NOMO-1 (cell line): ENCODE measurements around the gene CCDC191.

Experiments
- DNase-seq, 2 experiments: peaks; one replicate each; lab custom pipeline; 2025; ENCODE audit not compliant: unreplicated experiment in 2 of 2; lab: John Stamatoyannopoulos, UW

The CCDC191 gene

GRCh38 chr3:114060906-114061655 is 4.8 kb upstream of the CCDC191 start:
- peak in 1 of 2 experiments; percentile 1 for DNase-seq

- no peak for DNase-seq
Measured at GRCh38 chr3:114058646-114059045, 2.3 kb upstream of the CCDC191 start.

- DNase-seq, result no peak
Measured at GRCh38 chr3:114057011-114057347, 653 bp upstream of the CCDC191 start.

GRCh38 chr3:114052216-114052615 is 4.1 kb downstream of the CCDC191 start:
- DNase-seq, result no peak

GRCh38 chr3:114043205-114043604 is 13.1 kb downstream of the CCDC191 start:
- no peak for DNase-seq

- DNase-seq, result no peak
Measured at GRCh38 chr3:114035896-114036295, 20.4 kb downstream of the CCDC191 start.

- DNase-seq, result no peak
Measured at GRCh38 chr3:114034787-114035545, 21.4 kb downstream of the CCDC191 start.

GRCh38 chr3:114034211-114034610 is 22.1 kb downstream of the CCDC191 start:
- no peak for DNase-seq

- DNase-seq, result no peak
Measured at GRCh38 chr3:114033721-114034120, 22.6 kb downstream of the CCDC191 start.

- DNase-seq, result no peak
Measured at GRCh38 chr3:114026331-114026730, 30.0 kb downstream of the CCDC191 start.

- DNase-seq, result no peak
Measured at GRCh38 chr3:114025451-114025850, 30.9 kb downstream of the CCDC191 start.

- no peak for DNase-seq
Measured at GRCh38 chr3:114022145-114022802, 34.1 kb downstream of the CCDC191 start.

GRCh38 chr3:114020907-114021306 is 35.4 kb downstream of the CCDC191 start:
- no peak for DNase-seq

GRCh38 chr3:114019486-114019885 is 36.8 kb downstream of the CCDC191 start:
- DNase-seq, result no peak

- DNase-seq, result no peak
Measured at GRCh38 chr3:114014211-114014610, 42.1 kb downstream of the CCDC191 start.

GRCh38 chr3:114011059-114011797 is 45.1 kb downstream of the CCDC191 start:
- no peak for DNase-seq

- DNase-seq, result no peak
Measured at GRCh38 chr3:114005481-114005880, 50.8 kb downstream of the CCDC191 start.

GRCh38 chr3:113985541-113985940 is 70.8 kb downstream of the CCDC191 start:
- peak; percentile 24 to 36 for DNase-seq

- DNase-seq, result no peak
Measured at GRCh38 chr3:113983544-113983943, 72.8 kb downstream of the CCDC191 start.

- DNase-seq, result peak in 1 of 2 experiments; percentile 12
Measured at GRCh38 chr3:113981803-113982202, 74.5 kb downstream of the CCDC191 start.

- no peak for DNase-seq
Measured at GRCh38 chr3:113979916-113980315, 76.4 kb downstream of the CCDC191 start.
